ENCODE data around the gene SERPINB10.
"Not testable (repeated sequence)": the region's sequence is repeated elsewhere in the genome, so short reads cannot be mapped to it uniquely, and the experiment has no call there.

SERPINB10 gene

DNA sequence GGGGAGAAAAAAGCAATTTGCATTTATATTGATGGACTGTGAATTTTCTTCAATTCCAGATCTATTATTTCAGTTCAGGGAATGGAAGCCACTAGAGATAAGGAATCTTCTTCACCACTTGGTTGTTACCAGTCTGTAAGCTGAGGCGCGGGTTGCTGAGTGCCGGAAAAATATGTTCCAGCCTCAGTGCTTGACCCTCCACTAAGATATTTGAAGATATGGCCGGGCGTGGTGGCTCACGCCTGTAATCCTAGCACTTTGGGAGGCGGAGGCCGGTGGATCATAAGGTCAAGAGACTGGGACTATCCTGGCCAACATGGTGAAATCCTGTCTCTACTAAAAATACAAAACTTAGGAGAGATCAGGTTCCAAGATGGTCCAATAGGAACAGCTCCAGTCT, 32.2 kb downstream of the SERPINB10 start:
- no peak overlapping the region for H3K4me2 ChIP-seq (ENCODE audit: low read length)
- H3K79me2 ChIP-seq (ENCODE audit: control insufficient read depth, low read length) = no peaks in the 10 kb centered on the region
- H3F3A ChIP-seq (ENCODE audit: control insufficient read depth, insufficient read depth) = no peaks in the 10 kb centered on the region
- no peaks in the 10 kb centered on the region for H3K36me3 ChIP-seq (ENCODE audit: control insufficient read depth, low read length)
- no peaks in the 10 kb centered on the region for H3K9me2 ChIP-seq (replicated peaks; ENCODE audit: control insufficient read depth, low read length)
- no peaks in the 10 kb centered on the region for H4K20me1 ChIP-seq (ENCODE audit: control insufficient read depth, insufficient read depth, low read depth, low read length)
- H3K27me3 ChIP-seq (ENCODE audit: control insufficient read depth, low read length) = peaks cover 22% of the 10 kb centered on the region
- TF ChIP-seq, protein P1, sequence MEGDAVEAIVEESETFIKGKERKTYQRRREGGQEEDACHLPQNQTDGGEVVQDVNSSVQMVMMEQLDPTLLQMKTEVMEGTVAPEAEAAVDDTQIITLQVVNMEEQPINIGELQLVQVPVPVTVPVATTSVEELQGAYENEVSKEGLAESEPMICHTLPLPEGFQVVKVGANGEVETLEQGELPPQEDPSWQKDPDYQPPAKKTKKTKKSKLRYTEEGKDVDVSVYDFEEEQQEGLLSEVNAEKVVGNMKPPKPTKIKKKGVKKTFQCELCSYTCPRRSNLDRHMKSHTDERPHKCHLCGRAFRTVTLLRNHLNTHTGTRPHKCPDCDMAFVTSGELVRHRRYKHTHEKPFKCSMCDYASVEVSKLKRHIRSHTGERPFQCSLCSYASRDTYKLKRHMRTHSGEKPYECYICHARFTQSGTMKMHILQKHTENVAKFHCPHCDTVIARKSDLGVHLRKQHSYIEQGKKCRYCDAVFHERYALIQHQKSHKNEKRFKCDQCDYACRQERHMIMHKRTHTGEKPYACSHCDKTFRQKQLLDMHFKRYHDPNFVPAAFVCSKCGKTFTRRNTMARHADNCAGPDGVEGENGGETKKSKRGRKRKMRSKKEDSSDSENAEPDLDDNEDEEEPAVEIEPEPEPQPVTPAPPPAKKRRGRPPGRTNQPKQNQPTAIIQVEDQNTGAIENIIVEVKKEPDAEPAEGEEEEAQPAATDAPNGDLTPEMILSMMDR (IDR thresholded peaks at IDR 0.05; ENCODE audit: low read depth, low read length, poor library complexity, severe bottlenecking) = no peak
- TF ChIP-seq EZH2phosphoT487 (IDR thresholded peaks at IDR 0.05; ENCODE audit: borderline replicate concordance, low read length) = no peak
- no peak overlapping the region for H3K4me3 ChIP-seq (ENCODE audit: low read length)
- peaks cover 12% of the 10 kb centered on the region for H3K4me1 ChIP-seq (ENCODE audit: control insufficient read depth, low read length)
- no peak overlapping the region for H3K27ac ChIP-seq (ENCODE audit: low read depth, low read length)
- no peaks in the 10 kb centered on the region for H3K9me3 ChIP-seq (ENCODE audit: control insufficient read depth, insufficient read depth, low read length)

DNA sequence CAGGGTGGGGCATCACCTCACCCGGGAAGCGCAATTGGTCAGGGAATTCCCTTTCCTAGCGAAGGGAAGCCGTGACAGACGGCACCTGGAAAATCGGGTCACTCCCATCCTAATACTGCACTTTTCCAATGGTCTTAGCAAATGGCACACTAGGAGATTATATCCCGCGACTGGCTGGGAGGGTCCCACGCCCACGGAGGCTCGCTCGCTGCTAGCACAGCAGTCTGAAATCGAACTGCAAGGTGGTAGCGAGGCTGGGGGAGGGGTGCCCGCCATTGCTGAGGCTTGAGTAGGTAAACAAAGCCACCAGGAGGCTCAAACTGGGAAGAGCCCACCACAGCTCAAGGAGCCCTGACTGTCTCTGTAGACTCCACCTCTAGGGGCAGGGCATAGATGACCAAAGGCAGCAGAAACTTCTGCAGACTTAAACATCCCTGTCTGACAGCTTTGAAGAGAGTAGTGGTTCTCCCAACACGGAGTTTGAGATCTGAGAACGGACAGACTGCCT, 32.8 kb downstream of the SERPINB10 start:
- H3K4me2 ChIP-seq (ENCODE audit: low read length); H4K20me1 ChIP-seq (ENCODE audit: control insufficient read depth, insufficient read depth, low read depth, low read length); H3K79me2 ChIP-seq (ENCODE audit: control insufficient read depth, low read length); H3K27ac ChIP-seq (ENCODE audit: low read depth, low read length); H3K4me3 ChIP-seq (ENCODE audit: low read length); H3K36me3 ChIP-seq (ENCODE audit: control insufficient read depth, low read length); H3K9me2 ChIP-seq (replicated peaks; ENCODE audit: control insufficient read depth, low read length); H3K9me3 ChIP-seq (ENCODE audit: control insufficient read depth, insufficient read depth, low read length); H3F3A ChIP-seq (ENCODE audit: control insufficient read depth, insufficient read depth): not testable (repeated sequence)
- H3K27me3 ChIP-seq (ENCODE audit: control insufficient read depth, low read length) = peaks cover 20% of the 10 kb centered on the region
- peaks cover 12% of the 10 kb centered on the region for H3K4me1 ChIP-seq (ENCODE audit: control insufficient read depth, low read length)

DNA sequence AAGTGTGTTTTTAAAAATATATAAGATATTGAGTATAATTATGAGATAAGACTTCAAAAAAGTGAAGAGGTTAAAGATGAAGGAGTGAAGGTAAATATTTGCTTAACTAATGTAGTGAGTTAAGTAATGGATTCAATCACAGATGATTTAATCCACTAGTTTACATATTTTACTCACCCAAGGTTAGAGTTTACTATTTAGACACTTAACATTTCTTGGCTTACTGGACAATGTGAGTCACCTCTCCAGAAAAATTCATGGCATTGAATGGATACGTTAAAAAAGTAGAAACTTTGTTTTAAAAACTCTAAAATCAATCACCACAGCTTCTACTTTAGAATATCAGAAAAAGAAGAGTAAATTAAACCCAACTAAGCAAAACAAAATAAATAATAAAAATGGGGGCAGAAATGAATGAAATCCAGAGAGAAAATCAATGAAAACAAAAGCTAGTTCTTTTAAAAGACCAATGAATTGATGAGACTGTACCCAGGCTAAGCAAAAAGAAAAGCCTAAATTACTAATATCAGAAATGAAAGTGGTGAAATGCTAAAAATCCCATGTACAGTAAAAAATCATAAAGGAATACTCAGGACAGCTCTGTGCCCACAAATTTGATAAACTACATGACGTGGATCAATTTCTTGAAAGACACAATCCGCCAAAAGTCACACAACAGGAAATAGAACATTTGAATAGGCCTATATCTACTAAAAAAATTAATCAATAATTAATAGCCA, 39.5 kb downstream of the SERPINB10 start:
- no peak overlapping the region for H3K4me2 ChIP-seq (ENCODE audit: low read length)
- H3K9me2 ChIP-seq (replicated peaks; ENCODE audit: control insufficient read depth, low read length) = no peaks in the 10 kb centered on the region
- peaks cover 13% of the 10 kb centered on the region for H3K27me3 ChIP-seq (ENCODE audit: control insufficient read depth, low read length)
- H3K4me1 ChIP-seq (ENCODE audit: control insufficient read depth, low read length) = peaks cover 13% of the 10 kb centered on the region
- no peak overlapping the region for H3K4me3 ChIP-seq (ENCODE audit: low read length)
- H3K9me3 ChIP-seq (ENCODE audit: control insufficient read depth, insufficient read depth, low read length) = no peaks in the 10 kb centered on the region
- H4K20me1 ChIP-seq (ENCODE audit: control insufficient read depth, insufficient read depth, low read depth, low read length) = no peaks in the 10 kb centered on the region
- no peaks in the 10 kb centered on the region for H3K79me2 ChIP-seq (ENCODE audit: control insufficient read depth, low read length)
- H3F3A ChIP-seq (ENCODE audit: control insufficient read depth, insufficient read depth) = no peaks in the 10 kb centered on the region
- TF ChIP-seq, protein P1 (IDR thresholded peaks at IDR 0.05; ENCODE audit: low read depth, low read length, poor library complexity, severe bottlenecking) = no peak
- TF ChIP-seq EZH2phosphoT487 (IDR thresholded peaks at IDR 0.05; ENCODE audit: borderline replicate concordance, low read length) = no peak
- no peaks in the 10 kb centered on the region for H3K36me3 ChIP-seq (ENCODE audit: control insufficient read depth, low read length)
- no peak overlapping the region for H3K27ac ChIP-seq (ENCODE audit: low read depth, low read length)

DNA sequence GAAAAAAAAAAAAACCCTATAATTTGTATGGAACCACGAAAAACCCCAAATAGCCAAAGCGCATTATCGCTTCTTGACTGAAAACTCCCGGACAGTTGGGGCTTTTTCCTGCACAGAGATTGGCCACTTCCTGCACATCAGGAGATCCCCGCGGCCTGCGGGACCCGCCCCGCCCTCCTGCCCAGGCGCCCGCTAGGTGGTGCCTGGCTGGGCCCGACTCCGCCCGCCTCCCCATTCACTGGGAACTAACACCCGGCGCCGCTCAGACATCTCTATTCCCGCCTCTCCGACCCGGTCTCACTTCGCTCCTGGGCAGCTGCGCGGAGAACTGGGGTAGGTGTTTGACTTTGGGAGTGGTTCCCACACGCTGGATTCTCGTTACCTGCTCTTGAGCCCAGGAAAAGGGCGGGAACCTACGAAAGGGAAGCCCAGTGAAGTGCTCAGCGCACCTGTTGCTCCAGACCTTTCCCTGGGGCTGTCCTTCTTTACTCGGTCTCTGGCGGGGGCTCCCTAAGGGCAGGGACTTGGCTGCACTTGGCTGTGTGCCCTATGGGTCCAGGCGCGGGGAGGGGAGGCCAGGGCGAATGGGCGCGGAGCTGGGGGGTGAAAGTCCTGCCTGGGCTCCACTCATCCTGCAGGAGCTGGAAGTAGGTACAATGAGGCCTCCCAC, 41.4 kb downstream of the SERPINB10 start, which contains the start of gene HMSD:
Gene HMSD, plus strand, starts transcription at position 234 of the 670 bp plus-strand sequence. CDS start 4,155 bp downstream, outside the sequence.
- Histone ChIP-seq H3K4me2 (ENCODE audit: low read length) (peak within 1 kb of the TSS; percentile 72), H3K79me2 (ENCODE audit: control insufficient read depth, low read length) (no peaks in the 10 kb centered on the region), H3K4me3 (ENCODE audit: low read length) (peak within 1 kb of the TSS; percentile 72)

More for the DNA sequence above, 41.4 kb downstream of the SERPINB10 start, which contains the start of gene HMSD:
- Histone ChIP-seq H3F3A (ENCODE audit: control insufficient read depth, insufficient read depth) (no peaks in the 10 kb centered on the region), H4K20me1 (ENCODE audit: control insufficient read depth, insufficient read depth, low read depth, low read length) (no peaks in the 10 kb centered on the region), H3K27ac (ENCODE audit: low read depth, low read length) (no peak within 1 kb of the TSS), H3K9me3 (ENCODE audit: control insufficient read depth, insufficient read depth, low read length) (no peaks in the 10 kb centered on the region), H3K9me2 (replicated peaks; ENCODE audit: control insufficient read depth, low read length) (no peaks in the 10 kb centered on the region), H3K4me1 (ENCODE audit: control insufficient read depth, low read length) (peaks cover 13% of the 10 kb centered on the region), H3K27me3 (ENCODE audit: control insufficient read depth, low read length) (peaks cover 13% of the 10 kb centered on the region), H3K36me3 (ENCODE audit: control insufficient read depth, low read length) (no peaks in the 10 kb centered on the region)
- peak; percentile 52; the same call in 1 of the 2 replicates for TF ChIP-seq EZH2phosphoT487 (IDR thresholded peaks at IDR 0.05; ENCODE audit: borderline replicate concordance, low read length)
- TF ChIP-seq, protein P1 (IDR thresholded peaks at IDR 0.05; ENCODE audit: low read depth, low read length, poor library complexity, severe bottlenecking) = peak; percentile 47
